Skeletal muscle satellite cell (primary cell): ENCODE results near the gene GSTK1. TPM values are rescaled to one million over a fixed set of nuclear protein-coding genes. Genes with fewer than 3 reads are reported as not detected.

Experiments
- H3K27me3 ChIP-seq: 2 replicates; pipeline ENCODE4 v1.7.0; 2013; ENCODE audit warnings: low read length; ENCODE audit not compliant: control insufficient read depth, insufficient read depth
- H3K36me3 ChIP-seq: 2 replicates; pipeline ENCODE4 v1.7.0; 2013; ENCODE audit warnings: mild to moderate bottlenecking, control low read depth, low read length; ENCODE audit not compliant: insufficient read depth
- H3K4me1 ChIP-seq: 2 replicates; pipeline ENCODE4 v1.7.0; 2013; ENCODE audit warnings: low read length; ENCODE audit not compliant: control insufficient read depth, insufficient read depth
- H3K4me2 ChIP-seq: 2 replicates; pipeline ENCODE4 v1.7.0; 2013; ENCODE audit warnings: mild to moderate bottlenecking, low read length
- H3K4me3 ChIP-seq: 2 replicates; pipeline ENCODE4 v1.7.0; 2013; ENCODE audit warnings: low read length
- H3K9ac ChIP-seq: 2 replicates; pipeline ENCODE4 v1.7.0; 2013; ENCODE audit warnings: mild to moderate bottlenecking, low read depth, low read length, moderate library complexity
- H3K9me3 ChIP-seq: replicated peaks from 2 replicates; pipeline ENCODE4 v1.7.0; 2013; ENCODE audit warnings: mild to moderate bottlenecking, control low read depth, low read length
- small RNA-seq: library from RNA; depleted of rRNA; stranded (forward); fragments of <200 nt; gene quantifications from one replicate; pipeline ENCODE3, GENCODE V24; 2012

The GSTK1 gene

GRCh38 chr7:143303733-143304132, 40.5 kb downstream of the GSTK1 start:
- no peaks in the 10 kb centered on the region for H3K4me1 ChIP-seq
- H3K4me2 ChIP-seq: no peak overlapping the region
- H3K27me3 ChIP-seq: no peaks in the 10 kb centered on the region
- no peak overlapping the region for H3K9ac ChIP-seq
- H3K9me3 ChIP-seq: no peaks in the 10 kb centered on the region
- peaks cover 76% of the 10 kb centered on the region for H3K36me3 ChIP-seq
- H3K4me3 ChIP-seq: no peak overlapping the region

- H3K36me3 ChIP-seq: peaks cover 70% of the 10 kb centered on the region
- H3K9me3 ChIP-seq: no peaks in the 10 kb centered on the region
- no peak overlapping the region for H3K4me2 ChIP-seq
- no peak overlapping the region for H3K9ac ChIP-seq
- no peaks in the 10 kb centered on the region for H3K4me1 ChIP-seq
- H3K27me3 ChIP-seq: no peaks in the 10 kb centered on the region
- H3K4me3 ChIP-seq: no peak overlapping the region
Observed at GRCh38 chr7:143304938-143305337, 41.7 kb downstream of the GSTK1 start.

GRCh38 chr7:143305423-143306070, 42.3 kb downstream of the GSTK1 start:
- Histone ChIP-seq H3K27me3 (no peaks in the 10 kb centered on the region), H3K9me3 (no peaks in the 10 kb centered on the region), H3K4me2 (no peak overlapping the region), H3K36me3 (peaks cover 64% of the 10 kb centered on the region), H3K4me1 (no peaks in the 10 kb centered on the region), H3K4me3 (no peak overlapping the region), H3K9ac (no peak overlapping the region)

- no peak overlapping the region for H3K9ac ChIP-seq
- peaks cover 36% of the 10 kb centered on the region for H3K36me3 ChIP-seq
- H3K4me1 ChIP-seq: no peaks in the 10 kb centered on the region
- H3K9me3 ChIP-seq: no peaks in the 10 kb centered on the region
- H3K4me2 ChIP-seq: no peak overlapping the region
- no peaks in the 10 kb centered on the region for H3K27me3 ChIP-seq
- no peak overlapping the region for H3K4me3 ChIP-seq
Observed at GRCh38 chr7:143308632-143309031, 45.4 kb downstream of the GSTK1 start.

- H3K4me2 ChIP-seq: no peak overlapping the region
- H3K9ac ChIP-seq: no peak overlapping the region
- no peak overlapping the region for H3K4me3 ChIP-seq
- H3K9me3 ChIP-seq: no peaks in the 10 kb centered on the region
- no peaks in the 10 kb centered on the region for H3K36me3 ChIP-seq
- H3K4me1 ChIP-seq: peaks cover 9% of the 10 kb centered on the region
- no peaks in the 10 kb centered on the region for H3K27me3 ChIP-seq
Observed at GRCh38 chr7:143314127-143314526, 50.9 kb downstream of the GSTK1 start.

GRCh38 chr7:143315776-143316175, 52.5 kb downstream of the GSTK1 start, which contains the start of gene CLCN1:
TSS of gene CLCN1 (plus strand) at chr7:143316111. CDS start at chr7:143316213, 102 bp downstream.
- H3K4me1 ChIP-seq: peaks cover 11% of the 10 kb centered on the region
- H3K9ac ChIP-seq: no peak within 1 kb of the TSS

GRCh38 chr7:143316492-143316891, 53.3 kb downstream of the GSTK1 start:
- Histone ChIP-seq H3K27me3 (no peaks in the 10 kb centered on the region), H3K36me3 (no peaks in the 10 kb centered on the region), H3K4me1 (peaks cover 11% of the 10 kb centered on the region), H3K4me2 (no peak overlapping the region), H3K4me3 (no peak overlapping the region), H3K9me3 (no peaks in the 10 kb centered on the region), H3K9ac (no peak overlapping the region)

More at GRCh38 chr7:143315776-143316175, 52.5 kb downstream of the GSTK1 start, which contains the start of gene CLCN1:
- H3K4me2 ChIP-seq: no peak within 1 kb of the TSS
- no peak within 1 kb of the TSS for H3K4me3 ChIP-seq
- no peaks in the 10 kb centered on the region for H3K36me3 ChIP-seq
- no peaks in the 10 kb centered on the region for H3K9me3 ChIP-seq
- H3K27me3 ChIP-seq: no peaks in the 10 kb centered on the region

- Histone ChIP-seq H3K9me3 (no peaks in the 10 kb centered on the region), H3K36me3 (no peaks in the 10 kb centered on the region), H3K4me1 (peaks cover 11% of the 10 kb centered on the region), H3K27me3 (no peaks in the 10 kb centered on the region), H3K4me2 (peak overlapping the region; percentile 10), H3K4me3 (no peak overlapping the region), H3K9ac (peak overlapping the region; percentile 6)
Observed at GRCh38 chr7:143318661-143319060, 55.4 kb downstream of the GSTK1 start.

Small RNAs within 50 kb of the gene (small RNA-seq; reads per million reads assigned to genes)
- gene AC073342.3: not detected
- not detected for gene RN7SL481P
- not detected for gene RN7SL535P
